Measurements from ENCODE around the gene ALPI.

ALPI gene

GRCh38 chr2:232502911-232503808, 47.2 kb downstream of the ALPI start:
- DNase-seq, result no peak

DNA sequence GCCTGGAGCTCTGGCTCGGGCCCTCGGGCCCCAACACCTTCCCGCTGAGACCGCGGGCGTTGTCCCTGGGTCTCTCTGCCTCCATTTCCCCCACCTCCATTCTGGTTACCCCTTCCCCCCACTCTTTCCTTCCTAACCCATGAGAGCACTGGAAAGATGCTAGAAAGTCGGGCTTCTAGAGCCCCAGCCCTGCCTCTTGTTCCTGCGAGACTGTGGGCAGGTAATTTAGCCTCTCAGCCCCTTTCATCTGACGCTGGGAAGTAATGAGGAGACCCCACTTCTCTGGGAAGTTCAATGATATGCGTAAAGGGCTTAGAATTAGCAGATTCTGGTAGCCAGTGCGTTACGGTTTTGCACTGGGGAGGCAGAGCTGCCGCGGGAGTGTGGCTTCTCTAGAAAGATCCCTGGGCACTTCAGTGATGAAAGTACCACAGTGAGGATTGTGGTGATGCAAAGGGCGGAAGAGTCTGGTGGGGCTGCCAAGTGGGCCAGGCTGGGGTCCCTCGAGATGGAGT, 47.9 kb downstream of the ALPI start:
- no peak for DNase-seq

DNA sequence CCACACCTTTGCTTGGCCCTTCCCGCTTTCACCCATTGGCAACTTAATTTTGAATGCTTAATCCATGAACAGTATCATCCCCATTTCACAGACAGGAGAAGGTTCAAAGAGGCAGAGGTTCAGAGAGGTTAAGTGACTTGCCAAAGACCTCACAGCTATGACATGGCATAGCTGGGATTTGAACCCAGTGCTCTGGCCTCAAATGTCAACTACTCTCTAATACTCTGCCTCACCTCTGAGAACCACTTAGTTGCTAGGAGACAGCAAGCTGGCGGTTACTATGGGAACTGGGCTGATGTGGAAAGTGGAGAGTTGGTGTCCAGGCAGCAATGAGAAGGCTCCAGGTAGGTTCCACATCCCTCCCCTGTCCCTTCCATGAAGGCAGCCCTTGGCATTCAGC, 48.5 kb downstream of the ALPI start:
- DNase-seq, result no peak

DNA sequence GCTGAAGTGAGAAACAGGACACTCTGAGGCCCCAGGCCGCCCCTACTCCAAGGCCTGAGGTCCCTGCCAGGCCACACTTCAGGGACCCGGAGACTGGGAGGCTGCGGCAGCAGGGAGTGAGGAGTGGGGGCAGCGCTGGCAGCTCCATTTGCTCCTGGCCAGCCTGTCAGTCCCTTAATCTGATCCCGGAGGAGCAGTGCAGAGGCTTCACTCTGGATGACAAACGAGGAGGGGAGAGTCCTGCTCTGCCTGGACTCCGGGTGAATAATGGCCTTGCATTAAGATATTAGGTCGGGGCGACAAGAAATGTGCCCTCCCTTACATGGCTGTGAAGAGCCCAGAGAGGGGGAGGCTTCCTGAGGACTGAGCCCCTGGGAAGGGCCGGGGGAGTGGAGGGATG, 49.9 kb downstream of the ALPI start:
- DNase-seq, result no peak

DNA sequence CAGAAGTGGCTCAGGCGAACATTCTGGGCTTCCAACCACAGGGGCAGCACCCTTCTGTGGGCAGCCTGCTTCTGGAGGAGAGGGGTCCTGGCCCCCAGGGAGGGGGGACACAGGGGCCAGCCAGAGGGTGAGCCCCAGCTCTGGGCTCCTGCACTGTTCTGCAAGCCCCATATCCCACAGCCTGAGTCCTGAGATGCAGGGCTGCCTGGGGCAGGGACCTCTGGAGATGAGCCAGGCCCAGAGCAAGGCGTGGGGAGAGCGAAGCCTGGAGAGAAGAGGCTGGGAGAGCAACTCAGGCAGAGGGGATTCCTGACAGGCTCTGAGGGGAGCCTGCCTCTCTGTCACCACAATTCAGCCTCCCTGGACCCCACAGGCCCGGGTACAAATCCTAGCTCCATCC, 50.8 kb downstream of the ALPI start:
- DNase-seq, result no peak

DNA sequence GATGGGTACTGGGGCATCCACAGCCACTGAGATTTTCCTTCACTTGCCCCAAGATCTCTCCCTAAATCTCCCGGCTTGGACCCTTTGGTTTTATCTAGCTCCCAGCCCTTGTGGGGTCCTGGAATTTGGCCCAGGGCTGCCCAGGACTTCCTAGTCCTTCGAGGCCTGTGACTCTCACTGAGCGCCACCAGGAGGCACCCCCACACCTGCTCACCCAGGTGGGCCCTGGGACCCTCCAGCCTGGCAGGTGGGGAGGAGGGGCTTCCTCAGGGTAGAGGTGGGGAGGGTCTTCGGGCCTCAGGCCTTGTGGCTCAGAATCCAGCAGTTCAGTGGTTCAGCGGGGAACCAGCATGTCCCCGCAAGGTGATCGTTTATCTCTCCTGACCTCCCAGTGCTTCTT, 52.3 kb downstream of the ALPI start:
- no peak for DNase-seq
